Activated B cell treated with CpG ODN at 0.5 μM for 24 hours (primary cell): Measurements from ENCODE around the gene PPM1N. TPM values are rescaled to one million over a fixed set of nuclear protein-coding genes. Genes with fewer than 3 reads are reported as not detected.

Experiments
- ATAC-seq: fragments of 200-7000 bp; cut with Tn5 transposase; one replicate; pipeline ENCODE4 v1.10.0; 2021; ENCODE audit warnings: low read depth, mild to moderate bottlenecking, moderate library complexity
- CTCF ChIA-PET: fragments of 350-600 bp; sonication (Branson Sonifier 250); formaldehyde crosslinking; loops from one replicate; lab custom pipeline; 2021; ENCODE audit warnings: antibody characterized with exemption; lab: Charles Lee
- POLR2A ChIA-PET: fragments of 350-600 bp; sonication (Branson Sonifier 250); formaldehyde crosslinking; loops from one replicate; lab custom pipeline; 2021; ENCODE audit warnings: antibody characterized with exemption; lab: Charles Lee
- DNase-seq: peaks from one replicate; pipeline ENCODE4 v3.0.0; 2022
- H3K27ac Mint-ChIP-seq: one replicate; pipeline ENCODE4 v1.8.0; 2020; ENCODE audit warnings: mixed read lengths
- H3K27me3 Mint-ChIP-seq: one replicate; pipeline ENCODE4 v1.8.0; 2021; ENCODE audit warnings: mixed read lengths
- H3K36me3 Mint-ChIP-seq: one replicate; pipeline ENCODE4 v1.8.0; 2021; ENCODE audit warnings: low read depth, mixed read lengths
- H3K4me1 Mint-ChIP-seq: one replicate; pipeline ENCODE4 v1.8.0; 2021; ENCODE audit warnings: mixed read lengths
- H3K4me3 Mint-ChIP-seq: one replicate; pipeline ENCODE4 v1.8.0; 2020; ENCODE audit warnings: mild to moderate bottlenecking, mixed read lengths
- H3K9me3 Mint-ChIP-seq: one replicate; pipeline ENCODE4 v1.8.0; 2020; ENCODE audit warnings: mixed read lengths
- CTCF ChIP-seq: fragments of 200-600 bp; IDR thresholded peaks from one replicate; pipeline ENCODE4 v1.8.0; 2022; ENCODE audit warnings: antibody characterized with exemption, mild to moderate bottlenecking
- intact Hi-C: fragments of 100-400 bp; cut with micrococcal nuclease; formaldehyde crosslinking; loops from one replicate; pipeline ENCODE4 v1.15.1; 2024
- total RNA-seq: library from RNA; stranded (reverse); gene quantifications from 2 replicates; pipeline ENCODE4 v1.2.3, GENCODE V29; 2022

Gene PPM1N
- total RNA-seq, 1 donor from 2014 or later, result 0.80 TPM

- Mint-ChIP-seq H3K36me3 (no peaks in the 10 kb centered on the region), H3K27ac (no peak overlapping the region), H3K4me3 (no peak overlapping the region), H3K9me3 (no peaks in the 10 kb centered on the region), H3K27me3 (no peaks in the 10 kb centered on the region), H3K4me1 (peaks cover 22% of the 10 kb centered on the region)
- CTCF ChIA-PET, result interaction anchor here (1.3 to 2.6 kb wide), 2 partner anchors 21 to 25 kb away, joined by 3 to 14 read pairs; no protein-coding TSS in a partner anchor
- DNase-seq (no peak), ATAC-seq (no peak)
- TF ChIP-seq CTCF, result no peak
- POLR2A ChIA-PET, result interaction anchor here (1.4 kb wide), 1 partner anchor 22 kb away, joined by 3 read pairs; no protein-coding TSS in a partner anchor
- intact Hi-C loops, result no loop called here
Measured at GRCh38 chr19:45460807-45461347, 37.4 kb upstream of the PPM1N start.

- POLR2A ChIA-PET, result interaction anchor here (1.2 kb wide), 1 partner anchor 17 kb away, joined by 5 read pairs; no protein-coding TSS in a partner anchor
- Mint-ChIP-seq H3K27ac (no peak overlapping the region), H3K9me3 (no peaks in the 10 kb centered on the region), H3K36me3 (no peaks in the 10 kb centered on the region), H3K27me3 (peaks cover 2% of the 10 kb centered on the region), H3K4me3 (no peak overlapping the region), H3K4me1 (peaks cover 17% of the 10 kb centered on the region)
- no peak for DNase-seq
- ATAC-seq, result peak; percentile 27
- intact Hi-C loops, result no loop called here
- TF ChIP-seq CTCF, result no peak
- CTCF ChIA-PET, result interaction anchor here (0.8 to 2.6 kb wide), 3 partner anchors 16 to 23 kb away, joined by 3 to 14 read pairs (median 7); no protein-coding TSS in a partner anchor
Measured at GRCh38 chr19:45462174-45462573, 36.1 kb upstream of the PPM1N start.

GRCh38 chr19:45463241-45463640 lies 35.0 kb upstream of the PPM1N start:
- TF ChIP-seq CTCF, result no peak
- POLR2A ChIA-PET, result interaction anchor here (0.5 kb wide), 1 partner anchor 1845 kb away, joined by 6 read pairs; no protein-coding TSS in a partner anchor
- no peak overlapping the region for H3K27ac Mint-ChIP-seq
- no peak overlapping the region for H3K4me3 Mint-ChIP-seq
- H3K9me3 Mint-ChIP-seq, result no peaks in the 10 kb centered on the region
- intact Hi-C loops, result no loop called here
- peaks cover 24% of the 10 kb centered on the region for H3K4me1 Mint-ChIP-seq
- H3K27me3 Mint-ChIP-seq, result peaks cover 2% of the 10 kb centered on the region
- DNase-seq (no peak), ATAC-seq (no peak)
- CTCF ChIA-PET, result interaction anchor here (1.8 to 2.6 kb wide), 2 partner anchors 17 to 24 kb away, joined by 7 to 14 read pairs; no protein-coding TSS in a partner anchor
- no peaks in the 10 kb centered on the region for H3K36me3 Mint-ChIP-seq

- H3K4me3 Mint-ChIP-seq, result no peak overlapping the region
- DNase-seq, result no peak
- no peak overlapping the region for H3K27ac Mint-ChIP-seq
Measured at GRCh38 chr19:45464274-45464673, 34.0 kb upstream of the PPM1N start.

More at GRCh38 chr19:45464274-45464673, 34.0 kb upstream of the PPM1N start:
- H3K27me3 Mint-ChIP-seq, result peaks cover 2% of the 10 kb centered on the region
- ATAC-seq, result no peak
- intact Hi-C loops, result no loop called here
- no peak for TF ChIP-seq CTCF
- CTCF ChIA-PET, result interaction anchor here (0.6 kb wide), 1 partner anchor 130 kb away, joined by 3 read pairs; no protein-coding TSS in a partner anchor
- H3K9me3 Mint-ChIP-seq, result no peaks in the 10 kb centered on the region
- H3K36me3 Mint-ChIP-seq, result no peaks in the 10 kb centered on the region
- POLR2A ChIA-PET, result no interaction called here
- H3K4me1 Mint-ChIP-seq, result peaks cover 29% of the 10 kb centered on the region
